Activated CD8-positive, alpha-beta memory T cell treated with anti-CD3 and anti-CD28 coated beads, Interleukin-2, amount 10 ng/mL, durations not matched to agents 7 days and 5 days (primary cell): ENCODE measurements around the gene ARPC5L. TPM values are rescaled to one million over a fixed set of nuclear protein-coding genes. Genes with fewer than 3 reads are reported as not detected.
A peak's percentile ranks its signal among the peaks of the same experiment; 100 is the strongest.

Source experiments
- ATAC-seq: fragments of 150-1000 bp; cut with Tn5 transposase; one replicate; pipeline ENCODE4 v1.10.0; 2021; ENCODE audit warnings: moderate library complexity
- CTCF ChIA-PET: fragments of 350-600 bp; sonication (Branson Sonifier 250); formaldehyde crosslinking; loops from one replicate; lab custom pipeline; 2021; ENCODE audit warnings: antibody characterized with exemption; lab: Charles Lee
- DNase-seq: peaks from one replicate; pipeline ENCODE4 v3.0.0-alpha.2; 2020
- H3K27ac Mint-ChIP-seq: one replicate; pipeline ENCODE4 v1.8.0; 2021; ENCODE audit warnings: mild to moderate bottlenecking, mixed read lengths
- H3K27me3 Mint-ChIP-seq: one replicate; pipeline ENCODE4 v1.8.0; 2021; ENCODE audit warnings: mixed read lengths
- H3K36me3 Mint-ChIP-seq: one replicate; pipeline ENCODE4 v1.8.0; 2021; ENCODE audit warnings: mild to moderate bottlenecking, mixed read lengths
- H3K4me1 Mint-ChIP-seq: one replicate; pipeline ENCODE4 v1.8.0; 2021; ENCODE audit warnings: mixed read lengths
- H3K4me3 Mint-ChIP-seq: one replicate; pipeline ENCODE4 v1.8.0; 2021; ENCODE audit warnings: mild to moderate bottlenecking, moderate library complexity, mixed read lengths
- H3K9me3 Mint-ChIP-seq: one replicate; pipeline ENCODE4 v1.8.0; 2022; ENCODE audit warnings: low read depth, mixed read lengths
- total RNA-seq, 2 experiments: library from RNA; stranded (reverse); gene quantifications; one replicate each; pipeline ENCODE4 v1.2.3, GENCODE V29; 2021

ARPC5L gene
- total RNA-seq: 10 to 100 TPM; 79.1 to 90.6 TPM

GRCh38 chr9:124861342-124862229, at the start of gene ARPC5L, which contains the start of gene RPL35:
TSS of gene ARPC5L (plus strand) at chr9:124862130. CDS start at chr9:124869291, 7,161 bp downstream.
TSS of gene RPL35 (minus strand) at chr9:124861957. CDS start at chr9:124861912, 45 bp downstream.
- Mint-ChIP-seq H3K27me3 (no peaks in the 10 kb centered on the region), H3K9me3 (no peaks in the 10 kb centered on the region), H3K27ac (peak within 1 kb of the TSS; percentile 91), H3K4me3 (peak within 1 kb of the TSS; percentile 81), H3K36me3 (peaks cover 42% of the 10 kb centered on the region), H3K4me1 (peaks cover 41% of the 10 kb centered on the region)
- peak; percentile 97 for DNase-seq
- CTCF ChIA-PET: interaction anchor here (0.6 to 3.3 kb wide), 13 partner anchors 9 to 375 kb away, joined by 3 to 32 read pairs (median 6); partner anchors contain the start of genes GOLGA1, NR6A1, OLFML2A and WDR38
- ATAC-seq: peak; percentile 97

DNA sequence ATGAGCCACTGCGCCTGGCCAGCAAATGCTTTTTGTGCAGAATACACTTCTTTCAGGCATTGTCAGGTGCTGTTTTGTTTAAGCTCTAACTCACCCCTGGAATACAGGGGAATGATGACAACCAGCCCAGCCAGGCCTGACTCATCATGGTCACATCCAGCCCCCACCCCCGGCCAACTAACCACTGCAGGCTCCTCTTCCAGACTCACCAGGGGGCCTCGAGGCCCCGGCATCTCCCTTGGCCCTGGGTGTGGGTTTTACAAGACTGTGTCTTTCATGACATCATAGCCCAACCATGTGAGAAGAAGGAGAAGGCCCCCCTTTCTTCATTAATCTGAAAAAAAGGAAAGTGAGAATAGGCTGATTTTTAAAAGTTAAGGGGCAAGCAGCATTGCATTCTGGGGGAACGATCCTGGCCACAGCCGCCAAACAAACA, 49.5 kb upstream of the ARPC5L start:
- H3K4me1 Mint-ChIP-seq: peaks cover 5% of the 10 kb centered on the region
- H3K9me3 Mint-ChIP-seq: no peaks in the 10 kb centered on the region
- peaks cover 6% of the 10 kb centered on the region for H3K27me3 Mint-ChIP-seq
- no peak overlapping the region for H3K4me3 Mint-ChIP-seq
- CTCF ChIA-PET: interaction anchor here (1.2 kb wide), 1 partner anchor 34 kb away, joined by 3 read pairs; no protein-coding TSS in a partner anchor
- no peaks in the 10 kb centered on the region for H3K36me3 Mint-ChIP-seq
- DNase-seq: no peak
- no peak overlapping the region for H3K27ac Mint-ChIP-seq
- no peak for ATAC-seq

- ATAC-seq (no peak), DNase-seq (no peak)
- Mint-ChIP-seq H3K4me3 (no peak overlapping the region), H3K9me3 (no peaks in the 10 kb centered on the region), H3K4me1 (peaks cover 6% of the 10 kb centered on the region), H3K27me3 (peaks cover 7% of the 10 kb centered on the region), H3K36me3 (no peaks in the 10 kb centered on the region), H3K27ac (no peak overlapping the region)
- CTCF ChIA-PET: interaction anchor here (1.2 kb wide), 1 partner anchor 34 kb away, joined by 3 read pairs; no protein-coding TSS in a partner anchor
Observed at GRCh38 chr9:124813041-124813440, 48.9 kb upstream of the ARPC5L start.

DNA sequence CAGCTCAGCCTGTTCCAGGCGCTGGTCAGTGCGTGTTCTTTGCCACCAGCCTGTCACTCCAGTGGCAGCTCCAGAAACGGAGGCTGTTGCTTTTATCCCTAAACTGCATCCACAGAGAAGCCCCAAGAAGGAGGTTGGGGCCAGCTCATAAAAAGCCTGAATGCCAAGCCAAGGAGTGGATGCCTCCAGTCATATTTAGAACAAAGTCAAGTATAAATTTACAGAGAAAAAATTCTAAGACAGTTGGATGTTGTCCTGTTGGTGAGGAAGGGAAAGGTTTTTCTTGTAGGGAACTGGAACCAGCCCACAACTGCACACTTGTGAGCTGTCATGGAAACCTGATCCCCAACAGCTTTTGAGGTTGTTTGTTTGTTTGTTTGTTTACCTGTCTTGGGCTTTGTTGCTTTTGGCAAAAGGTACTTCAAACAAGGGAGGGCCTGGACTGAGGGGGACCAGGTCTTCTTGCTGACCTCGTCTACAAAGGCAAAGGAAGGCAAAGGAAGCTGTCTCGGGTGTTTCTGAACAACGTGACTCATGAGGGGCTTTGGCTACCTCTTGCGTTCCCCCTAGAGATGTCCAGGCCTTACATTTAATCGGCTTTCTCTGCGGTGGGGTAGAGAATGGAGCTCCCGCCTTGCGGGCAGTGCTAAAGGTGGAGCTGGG, 48.3 kb upstream of the ARPC5L start:
- Mint-ChIP-seq H3K36me3 (no peaks in the 10 kb centered on the region), H3K4me1 (peaks cover 12% of the 10 kb centered on the region), H3K4me3 (no peak overlapping the region), H3K27me3 (peaks cover 8% of the 10 kb centered on the region), H3K27ac (no peak overlapping the region), H3K9me3 (no peaks in the 10 kb centered on the region)
- CTCF ChIA-PET: interaction anchor here (0.9 to 1.4 kb wide), 3 partner anchors 13 to 42 kb away, joined by 3 to 6 read pairs (median 3); partner anchors contain the start of genes NR6A1 and WDR38
- no peak for DNase-seq
- ATAC-seq: no peak

DNA sequence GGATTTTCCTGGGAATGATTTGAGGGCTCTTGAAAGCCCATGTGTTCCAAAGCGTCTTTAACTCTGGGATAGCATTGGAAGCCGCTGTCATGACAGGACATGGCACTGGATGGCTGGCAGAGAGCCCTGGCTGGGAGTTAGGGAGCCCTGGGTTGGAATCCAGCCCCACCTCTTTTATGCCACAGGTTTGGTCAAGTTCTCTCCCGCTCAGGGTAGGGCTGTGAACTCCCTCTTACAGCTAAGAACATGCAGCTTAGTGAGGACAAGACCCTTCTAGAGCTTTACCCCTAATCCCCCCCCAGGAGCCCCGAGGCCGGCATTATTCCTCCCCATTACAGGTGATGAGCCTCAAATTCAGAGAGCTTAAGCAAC, 47.8 kb upstream of the ARPC5L start:
- H3K4me3 Mint-ChIP-seq: no peak overlapping the region

GRCh38 chr9:124815601-124816000, 46.3 kb upstream of the ARPC5L start:
- DNase-seq (no peak), ATAC-seq (no peak)
- H3K27ac Mint-ChIP-seq: no peak overlapping the region
- H3K4me3 Mint-ChIP-seq: no peak overlapping the region
- CTCF ChIA-PET: no interaction called here
- peaks cover 10% of the 10 kb centered on the region for H3K27me3 Mint-ChIP-seq
- no peaks in the 10 kb centered on the region for H3K36me3 Mint-ChIP-seq
- H3K9me3 Mint-ChIP-seq: no peaks in the 10 kb centered on the region
- peaks cover 18% of the 10 kb centered on the region for H3K4me1 Mint-ChIP-seq

More for the DNA sequence above, 47.8 kb upstream of the ARPC5L start:
- ATAC-seq: no peak
- Mint-ChIP-seq H3K4me1 (peaks cover 16% of the 10 kb centered on the region), H3K27ac (no peak overlapping the region), H3K36me3 (no peaks in the 10 kb centered on the region), H3K9me3 (no peaks in the 10 kb centered on the region), H3K27me3 (peaks cover 8% of the 10 kb centered on the region)
- CTCF ChIA-PET: interaction anchor here (0.9 to 1.4 kb wide), 3 partner anchors 13 to 43 kb away, joined by 3 to 6 read pairs (median 3); partner anchors contain the start of genes NR6A1 and WDR38
- DNase-seq: no peak

GRCh38 chr9:124818431-124819281, 43.3 kb upstream of the ARPC5L start:
- Mint-ChIP-seq H3K4me1 (peaks cover 18% of the 10 kb centered on the region), H3K27ac (no peak overlapping the region), H3K4me3 (no peak overlapping the region), H3K9me3 (no peaks in the 10 kb centered on the region), H3K27me3 (peaks cover 17% of the 10 kb centered on the region), H3K36me3 (no peaks in the 10 kb centered on the region)
- DNase-seq: peak; percentile 70
- CTCF ChIA-PET: interaction anchor here (1.7 to 2.4 kb wide), 2 partner anchors 35 to 47 kb away, joined by 9 to 11 read pairs; partner anchors contain the start of genes NR6A1 and WDR38
- peak; percentile 82 for ATAC-seq

DNA sequence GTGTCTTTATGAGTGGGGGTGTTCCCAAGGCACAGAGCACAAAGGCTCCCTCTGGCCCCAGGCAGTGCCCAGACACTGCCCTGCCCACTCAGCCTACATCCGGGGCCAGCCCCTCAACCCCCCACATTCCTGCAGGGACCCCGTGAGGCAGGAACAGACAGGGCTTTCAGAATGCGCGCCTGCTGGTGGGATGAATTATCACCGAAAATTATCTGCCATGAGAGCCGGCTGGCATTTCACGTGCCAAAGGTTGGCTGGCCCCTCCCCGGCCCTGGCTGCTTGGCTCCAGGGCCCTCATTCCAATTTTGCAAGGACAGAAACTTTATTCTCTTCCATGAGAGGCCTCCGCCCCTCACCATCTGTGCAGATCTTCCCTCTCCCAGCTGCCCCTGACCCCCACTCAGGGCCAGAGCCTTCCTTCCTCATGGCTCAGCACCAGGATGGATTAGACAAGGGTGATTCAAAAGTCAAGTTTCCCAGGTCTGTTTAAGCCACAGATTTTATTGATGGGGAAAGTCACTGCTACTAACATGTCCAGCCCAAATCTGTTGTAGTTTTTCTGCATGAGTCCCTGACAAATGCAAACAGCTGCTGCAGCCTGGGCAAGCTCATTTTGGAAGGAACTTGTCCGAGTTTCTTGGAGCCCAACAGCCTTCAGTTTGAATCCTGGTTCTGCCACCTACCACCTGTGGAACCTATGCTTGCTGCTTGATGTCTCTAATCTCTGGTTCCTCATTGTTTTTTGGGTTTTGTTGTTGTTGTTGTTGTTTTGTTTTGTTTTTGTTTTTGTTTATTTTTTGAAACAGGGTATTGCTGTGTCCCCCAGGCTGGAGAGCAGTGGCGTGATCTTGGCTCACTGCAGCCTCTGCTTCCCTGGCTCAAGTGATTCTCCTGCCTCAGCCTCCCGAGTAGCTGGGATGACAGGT, 41.0 kb upstream of the ARPC5L start:
- Mint-ChIP-seq H3K27me3 (peaks cover 20% of the 10 kb centered on the region), H3K9me3 (no peaks in the 10 kb centered on the region), H3K4me3 (no peak overlapping the region), H3K36me3 (no peaks in the 10 kb centered on the region), H3K4me1 (peaks cover 18% of the 10 kb centered on the region), H3K27ac (no peak overlapping the region)
- CTCF ChIA-PET: no interaction called here
- DNase-seq: no peak
- no peak for ATAC-seq

GRCh38 chr9:124828489-124829333, 33.2 kb upstream of the ARPC5L start:
- H3K4me1 Mint-ChIP-seq: no peaks in the 10 kb centered on the region
- H3K27me3 Mint-ChIP-seq: peaks cover 6% of the 10 kb centered on the region
- DNase-seq (no peak), ATAC-seq (no peak)
- H3K4me3 Mint-ChIP-seq: no peak overlapping the region
- no peak overlapping the region for H3K27ac Mint-ChIP-seq
- no peaks in the 10 kb centered on the region for H3K9me3 Mint-ChIP-seq
- no peaks in the 10 kb centered on the region for H3K36me3 Mint-ChIP-seq
- CTCF ChIA-PET: interaction anchor here (1.7 kb wide), 1 partner anchor 24 kb away, joined by 6 read pairs; the partner anchor contains the start of gene WDR38

GRCh38 chr9:124829334-124829669, 32.6 kb upstream of the ARPC5L start:
- no peak overlapping the region for H3K27ac Mint-ChIP-seq
- DNase-seq: no peak
- ATAC-seq: no peak
- peaks cover 6% of the 10 kb centered on the region for H3K27me3 Mint-ChIP-seq
- no peaks in the 10 kb centered on the region for H3K4me1 Mint-ChIP-seq
- no peak overlapping the region for H3K4me3 Mint-ChIP-seq
- no peaks in the 10 kb centered on the region for H3K9me3 Mint-ChIP-seq
- no peaks in the 10 kb centered on the region for H3K36me3 Mint-ChIP-seq
- CTCF ChIA-PET: interaction anchor here (1.7 kb wide), 1 partner anchor 24 kb away, joined by 6 read pairs; the partner anchor contains the start of gene WDR38

- Mint-ChIP-seq H3K9me3 (no peaks in the 10 kb centered on the region), H3K4me3 (no peak overlapping the region), H3K27me3 (peaks cover 5% of the 10 kb centered on the region), H3K4me1 (no peaks in the 10 kb centered on the region), H3K36me3 (no peaks in the 10 kb centered on the region), H3K27ac (no peak overlapping the region)
- DNase-seq (no peak), ATAC-seq (no peak)
- CTCF ChIA-PET: no interaction called here
Observed at GRCh38 chr9:124830593-124830992, 31.3 kb upstream of the ARPC5L start.
